Ammon's horn (tissue), 1 donor: ENCODE data around the gene UGT1A9.

ENCODE experiments used
- DNase-seq: peaks from one replicate; pipeline ENCODE4 v3.0.0-alpha.2; 2016; ENCODE audit warnings: low spot score

Gene UGT1A9

DNA sequence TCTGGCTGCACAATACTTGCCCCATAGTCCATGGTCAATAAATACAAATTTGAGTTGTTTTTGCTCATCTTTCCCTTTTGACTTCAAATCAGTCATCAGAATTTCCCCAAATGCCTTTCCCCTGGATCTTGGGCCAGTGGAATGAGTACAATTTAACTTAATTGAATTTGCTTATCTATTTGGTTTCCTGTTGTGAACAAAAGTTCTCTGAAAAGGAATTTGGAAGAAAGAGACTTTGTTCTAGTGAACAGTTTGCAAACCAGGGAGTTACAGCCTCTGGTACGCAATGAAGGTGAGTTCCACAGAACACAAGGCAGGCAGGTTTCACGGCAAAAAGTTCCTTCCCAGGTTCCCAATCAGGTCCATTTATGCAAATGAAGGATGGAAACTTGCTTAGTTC, 87.2 kb downstream of the UGT1A9 start:
- DNase-seq: no peak

DNA sequence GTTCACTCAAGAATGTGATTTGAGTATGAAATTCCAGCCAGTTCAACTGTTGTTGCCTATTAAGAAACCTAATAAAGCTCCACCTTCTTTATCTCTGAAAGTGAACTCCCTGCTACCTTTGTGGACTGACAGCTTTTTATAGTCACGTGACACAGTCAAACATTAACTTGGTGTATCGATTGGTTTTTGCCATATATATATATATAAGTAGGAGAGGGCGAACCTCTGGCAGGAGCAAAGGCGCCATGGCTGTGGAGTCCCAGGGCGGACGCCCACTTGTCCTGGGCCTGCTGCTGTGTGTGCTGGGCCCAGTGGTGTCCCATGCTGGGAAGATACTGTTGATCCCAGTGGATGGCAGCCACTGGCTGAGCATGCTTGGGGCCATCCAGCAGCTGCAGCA, 88.3 kb downstream of the UGT1A9 start, which contains the start of gene UGT1A1:
Gene UGT1A1 (plus strand): TSS at position 228 of the 400 bp plus-strand sequence. CDS start 18 bp downstream, at position 246.
- no peak for DNase-seq

DNA sequence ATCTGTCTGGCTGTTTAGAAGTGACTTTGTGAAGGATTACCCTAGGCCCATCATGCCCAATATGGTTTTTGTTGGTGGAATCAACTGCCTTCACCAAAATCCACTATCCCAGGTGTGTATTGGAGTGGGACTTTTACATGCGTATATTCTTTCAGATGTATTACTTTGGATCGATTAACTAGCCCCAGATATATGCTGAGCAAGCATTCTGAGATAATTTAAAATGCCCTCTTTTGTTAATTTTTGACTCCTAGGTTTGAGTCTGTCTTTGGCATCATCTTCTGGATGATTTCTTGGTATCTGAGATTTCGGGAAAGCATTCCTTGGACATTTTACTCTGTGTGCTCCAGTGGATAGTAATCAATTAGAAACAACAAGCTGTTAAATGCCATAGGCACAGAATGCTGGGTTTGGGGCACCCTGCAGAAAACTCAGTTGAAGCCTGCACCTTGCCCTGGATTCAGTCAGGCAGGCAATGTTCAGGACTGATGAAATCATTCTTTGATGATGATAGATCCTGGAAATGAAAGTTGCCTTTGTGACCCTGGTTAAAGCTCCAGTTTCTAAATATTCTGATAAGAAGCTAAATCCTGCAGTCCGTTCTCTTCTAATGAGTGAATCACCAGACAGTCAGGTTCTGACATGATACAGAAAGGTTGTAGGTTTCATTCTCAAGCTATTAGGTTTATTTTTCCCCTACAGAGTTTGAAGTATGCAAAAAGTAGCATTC, 89.5 kb downstream of the UGT1A9 start:
- no peak for DNase-seq

DNA sequence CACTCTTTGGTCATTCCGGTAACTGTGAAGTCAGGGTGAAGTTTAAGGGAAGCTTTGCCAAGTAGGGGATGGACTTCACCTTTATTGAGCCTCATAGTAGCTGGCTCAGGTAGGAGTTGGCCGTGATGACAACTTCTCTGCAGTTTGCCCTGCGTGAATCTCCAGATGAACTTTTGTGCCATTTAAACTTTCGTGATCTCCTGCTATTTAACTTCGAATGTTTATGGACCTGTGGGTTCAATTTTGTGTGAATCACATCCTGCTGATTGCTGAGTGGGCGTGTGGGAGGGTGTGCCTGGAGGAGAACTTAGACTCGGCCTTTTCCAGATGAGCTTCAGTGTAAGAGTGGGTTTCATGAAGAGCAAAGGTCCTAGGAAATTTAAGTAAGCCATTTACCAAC, 92.6 kb downstream of the UGT1A9 start:
- DNase-seq: no peak

DNA sequence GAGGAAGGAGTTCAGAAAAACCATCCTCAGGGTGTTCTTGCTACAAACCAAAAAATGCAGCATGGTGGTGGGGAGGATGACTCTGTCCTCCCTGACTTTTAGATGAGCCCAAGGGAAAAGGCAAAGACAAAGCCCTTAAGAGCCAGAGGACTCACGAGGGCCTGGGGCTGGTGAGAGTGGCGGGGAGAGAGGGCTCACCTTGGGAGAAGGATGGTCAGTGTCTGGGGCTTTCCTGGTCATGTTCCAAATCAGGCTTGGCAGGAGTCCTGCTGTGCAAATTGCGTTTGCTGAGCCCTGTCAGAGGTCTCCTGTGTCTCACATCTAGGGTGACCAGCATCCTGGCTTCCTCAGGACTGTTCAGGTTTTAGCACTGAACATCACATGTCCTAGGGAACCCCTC, 93.1 kb downstream of the UGT1A9 start:
- no peak for DNase-seq

DNA sequence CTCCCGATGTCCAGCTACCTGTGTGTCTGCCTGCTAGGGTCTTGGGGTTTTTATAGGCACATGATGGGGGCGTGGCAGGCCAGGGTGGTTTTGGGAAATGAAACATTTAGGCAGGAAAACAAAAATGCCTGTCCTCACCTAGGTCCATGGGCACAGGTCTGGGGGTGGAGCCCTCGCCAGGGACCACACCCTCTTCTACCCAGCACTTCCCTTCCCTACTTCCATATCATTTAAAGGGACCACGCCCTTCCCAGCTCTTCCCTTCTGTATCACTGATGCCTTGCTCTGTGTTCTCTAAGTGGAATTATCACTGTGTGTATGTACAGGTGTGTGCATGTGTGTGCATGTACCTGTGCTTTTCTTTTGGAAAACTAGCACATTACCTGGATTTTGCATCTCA, 94.7 kb downstream of the UGT1A9 start:
- DNase-seq: no peak

DNA sequence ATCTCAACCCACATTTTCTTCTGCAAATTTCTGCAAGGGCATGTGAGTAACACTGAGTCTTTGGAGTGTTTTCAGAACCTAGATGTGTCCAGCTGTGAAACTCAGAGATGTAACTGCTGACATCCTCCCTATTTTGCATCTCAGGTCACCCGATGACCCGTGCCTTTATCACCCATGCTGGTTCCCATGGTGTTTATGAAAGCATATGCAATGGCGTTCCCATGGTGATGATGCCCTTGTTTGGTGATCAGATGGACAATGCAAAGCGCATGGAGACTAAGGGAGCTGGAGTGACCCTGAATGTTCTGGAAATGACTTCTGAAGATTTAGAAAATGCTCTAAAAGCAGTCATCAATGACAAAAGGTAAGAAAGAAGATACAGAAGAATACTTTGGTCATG, 96.4 kb downstream of the UGT1A9 start:
- no peak for DNase-seq

DNA sequence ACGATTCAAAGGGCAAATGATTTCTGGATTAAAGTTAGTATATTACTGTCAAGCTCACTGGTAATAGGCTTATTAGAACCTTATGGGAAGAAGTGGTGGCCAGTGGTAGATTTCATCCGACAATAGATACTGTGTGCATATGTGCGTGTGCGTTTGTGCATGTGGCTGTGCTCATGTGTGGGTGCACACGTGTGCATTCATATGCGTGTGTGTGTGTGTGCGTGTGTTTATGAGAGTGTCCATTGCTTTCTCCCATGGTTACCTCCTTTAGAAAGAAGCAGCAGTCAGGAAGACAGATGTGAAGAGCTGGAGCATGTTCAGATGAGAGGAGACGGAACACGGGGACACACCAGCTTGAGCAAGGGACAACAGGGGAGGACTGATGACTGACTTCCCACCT, 97.6 kb downstream of the UGT1A9 start:
- no peak for DNase-seq

DNA sequence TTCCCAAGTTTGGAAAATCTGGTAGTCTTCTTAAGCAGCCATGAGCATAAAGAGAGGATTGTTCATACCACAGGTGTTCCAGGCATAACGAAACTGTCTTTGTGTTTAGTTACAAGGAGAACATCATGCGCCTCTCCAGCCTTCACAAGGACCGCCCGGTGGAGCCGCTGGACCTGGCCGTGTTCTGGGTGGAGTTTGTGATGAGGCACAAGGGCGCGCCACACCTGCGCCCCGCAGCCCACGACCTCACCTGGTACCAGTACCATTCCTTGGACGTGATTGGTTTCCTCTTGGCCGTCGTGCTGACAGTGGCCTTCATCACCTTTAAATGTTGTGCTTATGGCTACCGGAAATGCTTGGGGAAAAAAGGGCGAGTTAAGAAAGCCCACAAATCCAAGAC, 100.5 kb downstream of the UGT1A9 start:
- no peak for DNase-seq

DNA sequence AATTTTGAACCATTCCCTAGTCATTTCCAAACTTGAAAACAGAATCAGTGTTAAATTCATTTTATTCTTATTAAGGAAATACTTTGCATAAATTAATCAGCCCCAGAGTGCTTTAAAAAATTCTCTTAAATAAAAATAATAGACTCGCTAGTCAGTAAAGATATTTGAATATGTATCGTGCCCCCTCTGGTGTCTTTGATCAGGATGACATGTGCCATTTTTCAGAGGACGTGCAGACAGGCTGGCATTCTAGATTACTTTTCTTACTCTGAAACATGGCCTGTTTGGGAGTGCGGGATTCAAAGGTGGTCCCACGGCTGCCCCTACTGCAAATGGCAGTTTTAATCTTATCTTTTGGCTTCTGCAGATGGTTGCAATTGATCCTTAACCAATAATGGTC, 100.9 kb downstream of the UGT1A9 start:
- DNase-seq: no peak

DNA sequence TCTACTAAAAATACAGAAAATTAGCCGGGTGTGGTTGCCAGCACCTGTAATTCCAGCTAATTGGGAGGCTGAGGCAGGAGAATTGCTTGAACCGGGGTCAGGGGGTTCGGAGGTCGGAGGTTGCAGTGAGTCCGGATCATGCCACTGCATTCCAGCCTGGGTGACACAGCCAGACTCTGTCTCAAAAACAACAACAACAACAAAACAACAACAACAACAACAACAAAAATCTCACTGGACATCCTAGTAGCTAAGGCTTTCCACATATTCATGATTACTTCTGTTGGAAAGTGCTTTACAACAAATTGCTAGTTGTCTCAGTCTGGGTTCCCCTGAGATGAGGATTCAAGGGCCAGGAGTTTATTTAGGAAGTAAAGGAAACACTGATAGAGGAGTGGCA, 102.2 kb downstream of the UGT1A9 start:
- DNase-seq: no peak

DNA sequence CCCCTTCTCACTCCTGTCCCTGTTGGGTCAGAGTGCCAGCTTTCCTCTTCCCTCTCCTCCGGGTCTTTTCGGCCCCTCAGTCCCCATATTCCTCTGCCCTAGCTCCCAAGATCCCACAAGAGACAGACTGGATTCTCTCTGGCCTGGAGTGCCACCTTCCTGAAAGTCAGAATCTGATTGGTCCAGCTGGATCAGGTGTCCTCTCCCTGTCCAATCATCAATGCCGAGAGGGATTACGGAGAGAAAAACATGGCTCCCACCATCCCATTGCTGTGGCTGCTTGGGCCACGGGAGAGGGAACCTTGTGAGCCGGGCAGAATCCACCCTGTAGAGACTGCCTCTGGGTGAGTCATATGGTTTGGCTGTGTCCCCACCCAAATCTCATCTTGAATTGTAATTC, 103.7 kb downstream of the UGT1A9 start:
- DNase-seq: no peak

DNA sequence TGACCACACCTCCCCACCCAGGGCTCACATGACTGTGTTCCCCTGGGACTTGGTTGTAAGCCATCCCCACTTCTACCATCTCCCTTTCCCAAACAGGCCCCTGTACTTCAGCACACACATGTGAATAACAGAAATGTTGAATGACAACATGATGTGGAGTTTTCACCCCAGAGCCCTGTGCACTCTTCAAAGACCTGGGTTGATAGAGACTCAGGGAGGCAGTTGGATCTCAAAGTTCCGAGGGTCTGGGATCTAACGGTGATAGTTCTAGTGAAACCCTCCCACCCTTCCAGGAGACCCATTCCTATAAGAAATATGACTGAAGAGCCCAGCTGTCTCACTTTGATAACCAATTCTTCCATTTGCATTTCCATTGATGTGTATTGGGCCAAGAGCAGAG, 106.3 kb downstream of the UGT1A9 start, which contains the start of gene MROH2A:
Gene MROH2A (plus strand): TSS at position 301 of the 400 bp plus-strand sequence. CDS start 1,029 bp downstream, outside the sequence.
- no peak for DNase-seq

DNA sequence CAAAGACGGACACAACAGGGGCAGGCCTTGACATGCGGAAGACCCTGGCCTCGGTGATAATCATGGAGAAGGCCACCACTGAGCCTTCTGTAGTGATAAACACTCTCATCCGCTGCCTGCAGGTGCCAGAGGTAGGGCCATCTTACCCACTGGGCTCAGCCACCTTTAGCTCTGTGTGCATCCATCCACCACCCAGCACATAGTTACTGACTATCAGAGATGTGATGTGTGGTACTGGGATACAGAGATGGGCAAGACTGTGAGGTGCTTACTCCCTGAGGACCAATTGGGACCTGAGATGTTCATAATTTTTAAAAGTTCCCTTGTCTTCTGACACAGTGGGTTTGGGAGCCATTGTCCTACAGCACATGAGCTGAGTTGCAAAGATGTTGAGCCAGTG, 108.0 kb downstream of the UGT1A9 start:
- no peak for DNase-seq

DNA sequence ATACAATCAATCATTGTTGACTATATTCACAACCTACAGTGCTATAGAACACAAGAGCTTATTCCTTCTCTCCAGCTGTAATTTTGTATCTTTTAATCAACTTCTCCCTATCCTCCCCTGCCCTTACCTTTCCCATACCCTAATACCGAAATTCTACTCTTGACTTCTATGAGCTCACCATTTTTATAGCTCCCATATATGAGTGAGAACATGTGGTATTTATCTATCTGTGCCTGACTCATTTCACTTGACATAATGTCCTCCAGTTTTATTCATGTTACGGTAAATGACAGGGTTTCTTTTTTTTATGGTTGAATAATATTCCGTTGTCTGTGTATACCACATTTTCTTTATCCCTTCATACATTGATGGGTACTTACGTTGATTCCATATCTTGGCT, 109.1 kb downstream of the UGT1A9 start:
- no peak for DNase-seq

DNA sequence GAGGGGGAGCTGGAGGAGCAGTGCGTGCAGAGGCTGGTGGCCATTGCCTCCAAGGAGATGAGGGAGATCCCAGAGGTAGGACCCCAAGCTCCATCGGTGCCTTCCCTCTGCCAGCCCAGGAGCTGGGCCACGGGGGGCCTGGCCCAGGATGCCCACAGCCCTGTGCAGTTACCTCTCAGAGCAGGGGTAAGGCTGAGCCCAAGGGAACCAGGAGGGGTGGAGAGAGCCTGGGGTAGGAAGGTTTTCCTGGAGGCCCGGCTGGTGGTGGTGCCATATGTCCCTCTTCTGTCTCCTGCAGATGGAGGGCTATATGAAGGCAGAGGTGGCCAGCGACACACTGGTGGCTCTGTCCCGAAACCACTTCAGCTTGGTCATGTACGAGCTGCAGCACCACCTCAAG, 117.9 kb downstream of the UGT1A9 start:
- no peak for DNase-seq

DNA sequence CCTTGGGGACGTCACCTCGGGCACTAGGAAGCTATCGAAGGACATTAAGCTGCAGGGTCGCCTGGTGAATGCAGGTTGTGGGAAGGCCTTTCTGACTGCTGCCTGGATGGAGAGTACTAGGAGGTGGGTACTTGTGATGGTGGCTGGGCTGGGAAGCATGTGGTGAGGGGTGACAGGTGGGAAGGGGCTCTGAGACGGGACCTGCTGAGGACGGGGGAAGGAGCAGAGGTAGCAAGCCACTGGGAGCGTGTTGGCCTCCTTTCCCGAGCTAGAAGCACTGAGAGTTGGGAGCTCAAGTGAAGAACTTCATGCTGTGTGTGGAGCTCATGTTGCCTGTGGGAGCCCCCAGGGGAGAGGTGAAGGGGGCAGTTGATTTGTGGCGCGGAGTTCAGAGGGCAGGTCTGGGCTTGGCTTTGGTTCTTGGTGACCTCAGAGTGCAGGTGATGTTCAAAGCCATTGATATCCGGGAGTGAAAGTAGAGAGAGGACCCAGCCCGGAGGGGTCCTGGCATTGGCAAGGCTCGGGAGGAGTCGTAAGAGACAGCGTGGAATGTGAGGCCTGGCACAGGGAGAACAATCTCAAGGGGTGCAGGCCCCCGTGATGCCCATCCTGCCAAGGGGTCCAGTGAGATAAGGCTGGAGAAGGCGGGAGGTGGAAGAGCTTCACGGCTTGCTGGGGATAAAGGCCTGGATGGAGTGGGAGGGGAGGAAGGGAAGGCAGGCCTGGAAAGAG, 119.6 kb downstream of the UGT1A9 start:
- no peak for DNase-seq

DNA sequence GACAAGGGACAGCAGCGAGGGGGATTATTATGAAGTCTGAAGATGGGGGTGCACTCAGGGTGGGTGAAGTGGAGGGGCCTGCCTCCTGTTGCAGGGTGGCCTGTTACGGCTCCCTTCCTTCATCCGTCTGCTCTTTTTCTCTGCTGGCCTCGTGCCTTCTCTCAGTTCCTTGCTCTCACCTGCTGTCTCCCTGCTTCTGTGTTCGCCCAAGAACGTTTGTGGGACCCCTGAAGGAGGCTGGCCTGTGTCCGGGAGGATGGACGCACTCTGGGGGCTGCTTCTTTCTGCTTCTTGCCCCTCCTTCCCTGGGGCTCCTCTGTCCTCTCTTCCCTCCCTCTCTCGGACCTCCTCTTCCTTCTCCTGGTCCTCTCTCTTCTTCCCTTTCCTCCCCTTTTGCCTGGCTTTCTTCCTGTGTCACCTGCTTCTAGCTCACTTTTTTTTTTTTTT, 120.2 kb downstream of the UGT1A9 start:
- DNase-seq: no peak

DNA sequence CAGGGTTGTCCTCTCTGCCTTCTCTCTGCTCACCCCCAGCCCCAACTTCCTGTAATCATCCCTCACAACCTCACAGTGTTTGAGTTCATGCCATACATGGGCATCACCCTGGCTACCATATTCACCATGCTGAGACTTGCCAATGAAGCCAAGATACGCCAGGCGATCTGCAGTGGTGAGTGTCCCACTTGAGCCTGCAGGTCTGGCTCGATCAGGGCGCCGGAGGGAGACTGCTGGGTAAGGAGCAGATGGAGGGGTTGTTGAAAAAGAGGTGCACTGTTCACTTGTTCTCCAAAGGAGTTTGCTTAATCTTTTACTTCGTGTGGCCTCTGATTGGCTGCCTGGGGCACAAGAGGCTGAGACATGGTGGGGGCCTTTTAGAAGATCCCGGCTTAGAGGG, 121.0 kb downstream of the UGT1A9 start:
- no peak for DNase-seq

DNA sequence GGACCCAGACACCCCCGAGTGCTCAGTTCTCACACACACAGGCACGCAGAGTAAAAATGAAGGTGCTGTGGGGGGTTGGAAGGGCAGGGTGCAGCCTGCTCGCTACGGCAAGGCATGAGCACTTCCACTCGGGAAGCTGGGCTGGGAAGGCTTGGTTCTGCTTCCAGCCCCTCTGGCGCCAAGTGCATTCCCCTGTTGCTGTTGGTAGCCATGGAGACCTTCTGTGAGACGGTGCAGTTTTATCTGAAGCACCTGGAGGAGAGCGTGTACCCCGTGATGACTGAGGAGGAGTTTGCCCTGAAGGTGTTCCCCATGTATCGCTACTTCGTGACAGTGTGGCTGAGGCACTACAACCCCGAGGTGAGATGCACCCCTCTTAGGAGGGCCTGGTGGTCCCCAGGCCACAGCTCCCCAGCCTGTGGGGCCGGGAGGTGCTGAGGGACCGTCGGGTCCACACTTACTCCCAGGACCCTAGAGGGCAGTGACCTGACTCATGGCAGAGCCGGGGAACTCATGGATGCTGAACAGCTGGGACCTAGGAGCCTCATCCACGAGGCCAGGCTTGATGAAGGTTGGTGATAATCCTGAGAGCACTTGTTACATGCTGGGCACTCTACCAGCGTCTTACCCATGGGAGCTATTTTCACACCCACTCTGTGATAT, 121.9 kb downstream of the UGT1A9 start:
- DNase-seq: no peak

DNA sequence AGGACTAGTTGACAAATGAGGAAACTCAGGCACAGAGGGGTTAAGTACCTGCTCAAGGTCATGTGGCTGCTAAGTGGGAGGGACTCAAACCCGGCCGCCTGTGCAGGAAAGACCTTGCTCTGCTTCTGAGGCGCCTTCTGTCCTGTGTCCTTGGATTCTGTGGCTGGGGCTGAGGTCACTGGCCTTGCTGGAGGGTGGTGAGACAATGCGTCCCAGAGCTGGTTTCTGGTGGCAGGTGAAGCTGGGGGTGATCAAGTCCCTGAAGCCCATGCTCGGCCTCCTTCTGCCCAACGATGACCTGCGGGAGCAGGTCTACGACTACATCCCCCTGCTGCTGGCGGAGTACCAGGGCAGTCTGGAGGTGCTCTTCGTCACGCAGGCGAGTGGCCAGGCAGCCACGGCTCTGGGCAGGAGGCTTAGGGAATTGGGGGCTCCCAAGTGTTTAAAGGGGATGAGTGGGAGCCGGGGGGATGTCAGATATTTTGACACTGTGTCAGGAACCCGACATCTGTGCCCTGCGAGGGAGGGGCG, 122.5 kb downstream of the UGT1A9 start:
- no peak for DNase-seq

DNA sequence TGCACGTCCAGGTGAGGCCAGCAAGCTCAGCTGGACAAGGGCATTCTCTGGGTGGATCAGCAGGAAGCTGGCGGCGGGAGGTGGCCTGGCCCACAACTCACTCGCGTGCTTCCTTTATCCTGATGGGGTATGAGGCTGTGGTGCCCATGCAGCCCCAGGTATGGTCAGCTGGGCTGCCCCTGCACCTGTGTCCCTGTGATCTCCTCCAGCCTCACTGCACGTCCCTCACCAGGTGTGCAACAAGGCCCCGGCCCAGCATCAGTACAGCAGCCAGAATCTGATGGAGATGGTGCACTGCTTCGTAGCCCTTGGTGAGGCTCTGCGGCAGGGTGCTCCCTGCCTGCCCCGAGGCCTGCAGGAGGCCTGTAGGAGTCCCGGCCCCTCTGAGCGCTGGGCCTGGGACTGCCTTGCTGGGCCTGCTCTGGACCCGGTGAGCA, 124.1 kb downstream of the UGT1A9 start:
- DNase-seq: no peak

DNA sequence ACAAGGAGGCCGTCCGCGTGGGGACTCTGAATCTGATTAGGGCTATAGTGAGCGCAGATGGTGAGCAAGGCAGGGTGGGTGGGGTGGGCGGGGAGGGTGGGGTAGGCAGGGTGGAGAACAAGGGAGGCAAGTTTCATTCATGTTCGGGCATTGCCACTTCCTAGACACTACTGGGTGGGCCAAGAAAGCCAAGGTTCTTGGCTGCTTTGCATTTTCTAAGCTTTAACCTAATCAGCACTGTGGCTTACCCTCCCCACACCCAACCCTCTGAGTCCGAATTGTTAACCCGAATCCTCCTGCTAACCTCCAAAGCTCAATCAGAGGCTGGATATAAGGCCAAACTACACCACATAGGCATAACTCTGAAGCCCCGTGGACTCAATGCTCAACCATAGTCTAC, 124.6 kb downstream of the UGT1A9 start:
- no peak for DNase-seq
